Neural progenitor cell (in vitro differentiated cells): ENCODE data around the gene KCNMB2. TPM values are rescaled to one million over a fixed set of nuclear protein-coding genes. Genes with fewer than 3 reads are reported as not detected.

Source experiments
- DNase-seq: peaks from one replicate; pipeline ENCODE4 v3.0.0-alpha.2; 2016; ENCODE audit warnings: low spot score
- H2AFZ ChIP-seq: fragments of 200-600 bp; sonication (generic); replicated peaks from 2 replicates; pipeline ENCODE4 v1.6.1; 2016; ENCODE audit warnings: antibody characterized with exemption
- H3F3A ChIP-seq: fragments of 200-600 bp; sonication (generic); 2 replicates; pipeline ENCODE4 v1.6.1; 2016; ENCODE audit warnings: antibody characterized with exemption, low read depth
- H3K27ac ChIP-seq: fragments of 200-600 bp; sonication (generic); 2 replicates; pipeline ENCODE4 v1.5.1; 2016; ENCODE audit warnings: mild to moderate bottlenecking
- H3K27me3 ChIP-seq: fragments of 200-600 bp; sonication (generic); 2 replicates; pipeline ENCODE4 v1.6.1; 2016; ENCODE audit warnings: mild to moderate bottlenecking, moderate library complexity
- H3K36me3 ChIP-seq: fragments of 200-600 bp; sonication (generic); 2 replicates; pipeline ENCODE4 v1.5.1; 2016
- H3K4me1 ChIP-seq: fragments of 200-600 bp; sonication (generic); 2 replicates; pipeline ENCODE4 v1.6.1; 2016; ENCODE audit warnings: mixed run types
- H3K4me2 ChIP-seq: fragments of 200-600 bp; sonication (generic); 2 replicates; pipeline ENCODE4 v1.6.1; 2016
- H3K4me3 ChIP-seq: fragments of 200-600 bp; sonication (generic); 2 replicates; pipeline ENCODE4 v1.5.1; 2016
- H3K79me2 ChIP-seq: fragments of 200-600 bp; sonication (generic); 2 replicates; pipeline ENCODE4 v1.6.1; 2016; ENCODE audit warnings: low read depth
- H3K9ac ChIP-seq: fragments of 200-600 bp; sonication (generic); 2 replicates; pipeline ENCODE4 v1.6.1; 2016
- H3K9me3 ChIP-seq: fragments of 200-600 bp; sonication (generic); 2 replicates; pipeline ENCODE4 v1.5.1; 2016; ENCODE audit warnings: low read depth
- H4K20me1 ChIP-seq: fragments of 200-600 bp; sonication (generic); 2 replicates; pipeline ENCODE4 v1.6.1; 2016; ENCODE audit warnings: low read depth
- H3K27ac Mint-ChIP-seq: 3 replicates; pipeline ENCODE4 v1.8.0; 2021; ENCODE audit warnings: mixed read lengths
- H3K27me3 Mint-ChIP-seq: 2 replicates; pipeline ENCODE4 v1.8.0; 2022; ENCODE audit warnings: low read depth, mild to moderate bottlenecking, inconsistent platforms, moderate library complexity, mixed read lengths; ENCODE audit not compliant: insufficient read depth
- H3K36me3 Mint-ChIP-seq: 3 replicates; pipeline ENCODE4 v1.8.0; 2021; ENCODE audit warnings: mixed read lengths
- H3K4me1 Mint-ChIP-seq: 3 replicates; pipeline ENCODE4 v1.8.0; 2021; ENCODE audit warnings: mixed read lengths
- H3K4me3 Mint-ChIP-seq: 3 replicates; pipeline ENCODE4 v1.8.0; 2021; ENCODE audit warnings: mild to moderate bottlenecking, moderate library complexity, mixed read lengths
- H3K9me3 Mint-ChIP-seq: 3 replicates; pipeline ENCODE4 v1.8.0; 2020; ENCODE audit warnings: mixed read lengths
- CTCF ChIP-seq: fragments of 200-600 bp; sonication (generic); IDR thresholded peaks from 2 replicates; pipeline ENCODE4 v1.5.1; 2017; ENCODE audit warnings: antibody characterized with exemption, mild to moderate bottlenecking
- EZH2 ChIP-seq: fragments of 200-600 bp; sonication (generic); IDR thresholded peaks from 2 replicates; pipeline ENCODE4 v1.6.1; 2017; ENCODE audit warnings: antibody characterized with exemption, mild to moderate bottlenecking, moderate library complexity
- EZH2phosphoT487 ChIP-seq: fragments of 200-600 bp; sonication (generic); IDR thresholded peaks from 2 replicates; pipeline ENCODE4 v1.6.1; 2017; ENCODE audit warnings: antibody characterized with exemption
- total RNA-seq: library from RNA; depleted of rRNA; stranded (reverse); fragments of >200 nt; gene quantifications from 2 replicates; pipeline ENCODE4 v1.2.3, GENCODE V29; 2015; ENCODE audit warnings: low replicate concordance

KCNMB2 gene
- total RNA-seq, 1 donor from 2014 or later: not detected

GRCh38 chr3:178618197-178618596 lies 82.0 kb downstream of the KCNMB2 start:
- no peak overlapping the region for H3K4me2 ChIP-seq
- TF ChIP-seq CTCF (no peak), EZH2 (no peak), EZH2phosphoT487 (no peak)
- Mint-ChIP-seq H3K4me3 (no peak overlapping the region), H3K27me3 (no peaks in the 10 kb centered on the region), H3K4me1 (no peaks in the 10 kb centered on the region), H3K27ac (no peak overlapping the region), H3K9me3 (peaks cover 3% of the 10 kb centered on the region), H3K36me3 (no peaks in the 10 kb centered on the region)
- no peaks in the 10 kb centered on the region for H3F3A ChIP-seq
- H4K20me1 ChIP-seq: no peaks in the 10 kb centered on the region
- H3K79me2 ChIP-seq: no peaks in the 10 kb centered on the region
- H3K36me3 ChIP-seq: no peaks in the 10 kb centered on the region
- no peaks in the 10 kb centered on the region for H3K27me3 ChIP-seq
- no peaks in the 10 kb centered on the region for H3K4me1 ChIP-seq
- H3K27ac ChIP-seq: no peak overlapping the region
- H3K9ac ChIP-seq: no peak overlapping the region
- no peaks in the 10 kb centered on the region for H3K9me3 ChIP-seq
- no peak for DNase-seq
- no peak overlapping the region for H3K4me3 ChIP-seq
- H2AFZ ChIP-seq: no peak overlapping the region

DNA sequence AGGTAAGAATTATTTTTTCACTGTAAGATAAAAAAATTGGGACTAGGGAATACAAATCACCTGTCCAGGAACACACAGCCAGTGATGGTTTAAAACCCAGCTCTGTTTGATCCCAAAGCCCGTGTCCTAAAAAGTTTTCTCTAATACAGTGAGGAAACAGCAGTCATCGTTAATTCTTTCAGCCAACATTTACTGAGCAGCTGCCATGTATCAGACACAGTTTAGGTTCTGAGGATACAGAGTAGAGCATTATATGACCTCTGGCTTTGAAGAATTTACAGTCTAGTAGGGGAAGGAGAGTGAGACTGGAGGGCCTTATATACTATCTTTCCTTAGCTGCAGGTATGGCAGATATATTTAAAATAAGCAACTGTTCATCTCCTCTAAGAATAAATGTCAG lies 82.7 kb downstream of the KCNMB2 start:
- no peaks in the 10 kb centered on the region for H3K27me3 ChIP-seq
- no peaks in the 10 kb centered on the region for H3K79me2 ChIP-seq
- no peaks in the 10 kb centered on the region for H3K27me3 Mint-ChIP-seq
- no peaks in the 10 kb centered on the region for H3K9me3 ChIP-seq
- TF ChIP-seq CTCF (no peak), EZH2 (no peak), EZH2phosphoT487 (no peak)
- no peaks in the 10 kb centered on the region for H3K36me3 ChIP-seq
- no peak overlapping the region for H3K4me3 Mint-ChIP-seq
- H3K9ac ChIP-seq: no peak overlapping the region
- no peak for DNase-seq
- H2AFZ ChIP-seq: no peak overlapping the region
- H3F3A ChIP-seq: no peaks in the 10 kb centered on the region
- H3K36me3 Mint-ChIP-seq: no peaks in the 10 kb centered on the region
- no peak overlapping the region for H3K4me3 ChIP-seq
- no peak overlapping the region for H3K27ac ChIP-seq
- no peaks in the 10 kb centered on the region for H4K20me1 ChIP-seq
- H3K4me1 Mint-ChIP-seq: no peaks in the 10 kb centered on the region
- no peaks in the 10 kb centered on the region for H3K4me1 ChIP-seq
- H3K4me2 ChIP-seq: no peak overlapping the region
- H3K9me3 Mint-ChIP-seq: no peaks in the 10 kb centered on the region
- no peak overlapping the region for H3K27ac Mint-ChIP-seq

GRCh38 chr3:178623666-178624255 lies 87.5 kb downstream of the KCNMB2 start:
- no peak for DNase-seq
- no peaks in the 10 kb centered on the region for H3K36me3 ChIP-seq
- H3K4me1 Mint-ChIP-seq: no peaks in the 10 kb centered on the region
- H3K4me3 ChIP-seq: no peak overlapping the region
- no peaks in the 10 kb centered on the region for H3K79me2 ChIP-seq
- H3K4me2 ChIP-seq: no peak overlapping the region
- no peaks in the 10 kb centered on the region for H3K9me3 ChIP-seq
- H3K9me3 Mint-ChIP-seq: no peaks in the 10 kb centered on the region
- no peaks in the 10 kb centered on the region for H3F3A ChIP-seq
- no peak overlapping the region for H3K9ac ChIP-seq
- H3K36me3 Mint-ChIP-seq: no peaks in the 10 kb centered on the region
- H3K4me3 Mint-ChIP-seq: no peak overlapping the region
- no peaks in the 10 kb centered on the region for H3K27me3 Mint-ChIP-seq
- no peaks in the 10 kb centered on the region for H4K20me1 ChIP-seq
- no peak overlapping the region for H3K27ac ChIP-seq
- no peaks in the 10 kb centered on the region for H3K27me3 ChIP-seq
- TF ChIP-seq EZH2 (no peak), EZH2phosphoT487 (no peak)
- no peaks in the 10 kb centered on the region for H3K4me1 ChIP-seq
- no peak overlapping the region for H2AFZ ChIP-seq
- no peak overlapping the region for H3K27ac Mint-ChIP-seq

DNA sequence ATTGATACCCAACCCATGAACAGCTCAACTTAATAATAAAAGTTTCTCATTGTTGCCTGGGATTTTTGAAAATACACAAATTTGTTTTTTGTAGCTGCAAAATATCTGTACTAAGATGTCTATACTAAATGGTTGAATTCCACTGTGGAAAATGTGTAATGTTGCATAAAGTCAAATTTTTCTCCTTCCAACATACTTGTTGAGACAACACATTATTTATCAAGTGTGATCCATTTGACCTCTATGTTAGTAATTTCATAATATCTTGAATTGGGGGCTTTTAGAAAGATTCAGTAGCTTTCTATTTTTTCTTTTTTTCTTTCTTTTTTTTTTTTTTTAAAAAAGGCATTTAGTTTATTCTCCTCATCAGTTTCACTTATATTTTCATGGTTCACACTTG lies 88.0 kb downstream of the KCNMB2 start:
- Histone ChIP-seq H3K4me2 (no peak overlapping the region), H2AFZ (no peak overlapping the region), H3K4me3 (no peak overlapping the region), H3K36me3 (no peaks in the 10 kb centered on the region), H3F3A (no peaks in the 10 kb centered on the region), H4K20me1 (no peaks in the 10 kb centered on the region), H3K9me3 (no peaks in the 10 kb centered on the region), H3K9ac (no peak overlapping the region), H3K79me2 (no peaks in the 10 kb centered on the region), H3K27ac (no peak overlapping the region), H3K27me3 (no peaks in the 10 kb centered on the region), H3K4me1 (no peaks in the 10 kb centered on the region)
- Mint-ChIP-seq H3K4me3 (no peak overlapping the region), H3K36me3 (no peaks in the 10 kb centered on the region), H3K4me1 (no peaks in the 10 kb centered on the region), H3K9me3 (no peaks in the 10 kb centered on the region), H3K27ac (no peak overlapping the region), H3K27me3 (no peaks in the 10 kb centered on the region)
- no peak for DNase-seq
- no peak for TF ChIP-seq CTCF
- no peak for TF ChIP-seq EZH2phosphoT487
- TF ChIP-seq EZH2: no peak
